Panc1 (cell line): ENCODE measurements around the gene KRT8. TPM values are rescaled to one million over a fixed set of nuclear protein-coding genes. Genes with fewer than 3 reads are reported as not detected.

Experiments
- ATAC-seq: fragments of 200-7000 bp; cut with Tn5 transposase; 2 replicates; pipeline ENCODE4 v1.9.1; 2020; ENCODE audit warnings: mild to moderate bottlenecking, moderate library complexity
- BruUV-seq: library from RNA; stranded (reverse); fragments of 400-500 nt; replicated peaks from 2 replicates; lab custom pipeline; 2021; lab: Mats Ljungman, UMichigan
- CTCF ChIA-PET: fragments of 300-600 bp; sonication (Branson Sonifier 250); formaldehyde crosslinking; loops from one replicate; lab custom pipeline; 2022; ENCODE audit warnings: antibody characterized with exemption; lab: Charles Lee
- POLR2A ChIA-PET: fragments of 300-600 bp; sonication (Branson Sonifier 250); formaldehyde crosslinking; loops from one replicate; lab custom pipeline; 2022; ENCODE audit warnings: antibody characterized with exemption; lab: Charles Lee
- DNase-seq: peaks from one replicate; pipeline ENCODE4 v3.0.0-alpha.2; 2010; ENCODE audit warnings: low read depth, low spot score
- H3K27ac ChIP-seq: 2 replicates; pipeline ENCODE4 v1.5.1; 2011; ENCODE audit warnings: mild to moderate bottlenecking, low read length, inconsistent platforms
- H3K27me3 ChIP-seq: fragments of 200-500 bp; sonication (Bioruptor generic); 2 replicates; pipeline ENCODE4 v1.6.0; 2014; ENCODE audit warnings: low read length, inconsistent platforms; ENCODE audit not compliant: control insufficient read depth, insufficient read depth
- H3K36me3 ChIP-seq: fragments of 200-500 bp; sonication (Bioruptor generic); 2 replicates; pipeline ENCODE4 v1.5.1; 2014; ENCODE audit warnings: inconsistent platforms, mild to moderate bottlenecking, low read length, moderate library complexity; ENCODE audit not compliant: control insufficient read depth, insufficient read depth
- H3K4me1 ChIP-seq: 2 replicates; pipeline ENCODE4 v1.5.1; 2011; ENCODE audit warnings: inconsistent platforms, mild to moderate bottlenecking, low read length, moderate library complexity; ENCODE audit not compliant: control insufficient read depth, insufficient read depth
- H3K4me3 ChIP-seq, 2 experiments: 2 replicates each; pipeline ENCODE4 v1.5.1; 2011 to 2012; ENCODE audit warnings: low read depth in 2 of 2, low read length in 2 of 2, mild to moderate bottlenecking in 2 of 2, inconsistent platforms in 1 of 2, moderate library complexity in 1 of 2
- H3K9me3 ChIP-seq: fragments of 200-500 bp; sonication (Bioruptor generic); 2 replicates; pipeline ENCODE4 v1.5.1; 2014; ENCODE audit warnings: low read depth, mild to moderate bottlenecking, inconsistent platforms, low read length, moderate library complexity; ENCODE audit not compliant: control insufficient read depth, insufficient read depth
- POLR2AphosphoS5 ChIP-seq: IDR thresholded peaks from 2 replicates; pipeline ENCODE4 v1.6.1; 2012; ENCODE audit warnings: mild to moderate bottlenecking, low read depth, low read length, moderate library complexity
- SIN3A ChIP-seq: IDR thresholded peaks from 2 replicates; pipeline ENCODE4 v1.6.1; 2012; ENCODE audit warnings: low read depth, mild to moderate bottlenecking, low read length, moderate library complexity, borderline replicate concordance; ENCODE audit not compliant: insufficient read depth
- TCF7L2 ChIP-seq: IDR thresholded peaks from 2 replicates; pipeline ENCODE4 v1.6.1; 2011; ENCODE audit warnings: mild to moderate bottlenecking, low read depth, low read length, inconsistent platforms
- in situ Hi-C: cut with HindIII; loops from 2 replicates; pipeline ENCODE4 v1.10.0; 2016; ENCODE audit warnings: low sequenced_read_pairs, low pct_unique_long_range_greater_than_20kb
- intact Hi-C: fragments of 100-400 bp; cut with micrococcal nuclease; formaldehyde crosslinking; loops from one replicate; pipeline ENCODE4 v1.10.0; 2022; ENCODE audit not compliant: unreplicated experiment
- total RNA-seq: library from RNA; stranded (reverse); gene quantifications from one replicate; pipeline ENCODE4 v1.2.1, GENCODE V29; 2021; ENCODE audit not compliant: unreplicated experiment
- TF ChIP-seq, protein P1 (sequence below), 2 experiments: IDR thresholded peaks; 2 replicates each; pipeline ENCODE4 v1.6.1; 2011 to 2012; ENCODE audit warnings: low read depth in 2 of 2, control low read depth in 1 of 2, low read length in 1 of 2, mild to moderate bottlenecking in 1 of 2, moderate library complexity in 1 of 2; ENCODE audit not compliant: insufficient read depth in 1 of 2
- TF ChIP-seq, protein P2 (sequence below): fragments of 450-650 bp; IDR thresholded peaks from 2 replicates; pipeline ENCODE4 v1.5.1; 2017; ENCODE audit warnings: mild to moderate bottlenecking

The KRT8 gene
- total RNA-seq, 1 experiment from 2014 or later: 6,125 TPM

DNA sequence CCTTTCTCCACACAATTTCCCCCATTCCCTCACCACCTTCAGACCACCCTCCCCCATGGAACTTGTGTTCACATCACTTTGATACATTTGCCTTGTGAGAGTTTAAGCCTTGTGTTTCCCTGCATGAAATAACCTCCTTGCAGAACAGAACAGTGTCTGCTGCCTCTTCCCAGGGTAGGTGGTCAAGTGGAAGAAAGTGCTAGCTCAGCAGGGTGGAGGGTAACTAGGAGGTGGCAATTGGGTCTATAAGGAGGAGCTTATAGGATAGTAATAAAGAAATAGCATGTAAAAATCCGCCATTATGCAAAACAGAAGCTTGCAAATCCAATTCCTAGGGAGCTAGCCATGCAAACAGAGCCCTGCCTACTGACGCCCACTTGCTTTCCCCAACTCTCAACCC lies 13.9 kb upstream of the KRT8 start:
- intact Hi-C loops (no loop called here), in situ Hi-C loops (no loop called here)
- no peak overlapping the region for H3K4me3 ChIP-seq
- H3K4me1 ChIP-seq: peaks cover 23% of the 10 kb centered on the region
- ATAC-seq: no peak
- ChIA-PET CTCF (interaction anchor here (0.6 to 1.4 kb wide), 3 partner anchors 8 to 95 kb away, joined by 3 to 4 read pairs (median 4); no protein-coding TSS in a partner anchor), POLR2A (no interaction called here)
- H3K27ac ChIP-seq: peak overlapping the region; percentile 64
- no peaks in the 10 kb centered on the region for H3K9me3 ChIP-seq
- no peak for DNase-seq
- no peaks in the 10 kb centered on the region for H3K36me3 ChIP-seq
- no peaks in the 10 kb centered on the region for H3K27me3 ChIP-seq
- BruUV-seq: no TSS peak
- TF ChIP-seq, protein P1, sequence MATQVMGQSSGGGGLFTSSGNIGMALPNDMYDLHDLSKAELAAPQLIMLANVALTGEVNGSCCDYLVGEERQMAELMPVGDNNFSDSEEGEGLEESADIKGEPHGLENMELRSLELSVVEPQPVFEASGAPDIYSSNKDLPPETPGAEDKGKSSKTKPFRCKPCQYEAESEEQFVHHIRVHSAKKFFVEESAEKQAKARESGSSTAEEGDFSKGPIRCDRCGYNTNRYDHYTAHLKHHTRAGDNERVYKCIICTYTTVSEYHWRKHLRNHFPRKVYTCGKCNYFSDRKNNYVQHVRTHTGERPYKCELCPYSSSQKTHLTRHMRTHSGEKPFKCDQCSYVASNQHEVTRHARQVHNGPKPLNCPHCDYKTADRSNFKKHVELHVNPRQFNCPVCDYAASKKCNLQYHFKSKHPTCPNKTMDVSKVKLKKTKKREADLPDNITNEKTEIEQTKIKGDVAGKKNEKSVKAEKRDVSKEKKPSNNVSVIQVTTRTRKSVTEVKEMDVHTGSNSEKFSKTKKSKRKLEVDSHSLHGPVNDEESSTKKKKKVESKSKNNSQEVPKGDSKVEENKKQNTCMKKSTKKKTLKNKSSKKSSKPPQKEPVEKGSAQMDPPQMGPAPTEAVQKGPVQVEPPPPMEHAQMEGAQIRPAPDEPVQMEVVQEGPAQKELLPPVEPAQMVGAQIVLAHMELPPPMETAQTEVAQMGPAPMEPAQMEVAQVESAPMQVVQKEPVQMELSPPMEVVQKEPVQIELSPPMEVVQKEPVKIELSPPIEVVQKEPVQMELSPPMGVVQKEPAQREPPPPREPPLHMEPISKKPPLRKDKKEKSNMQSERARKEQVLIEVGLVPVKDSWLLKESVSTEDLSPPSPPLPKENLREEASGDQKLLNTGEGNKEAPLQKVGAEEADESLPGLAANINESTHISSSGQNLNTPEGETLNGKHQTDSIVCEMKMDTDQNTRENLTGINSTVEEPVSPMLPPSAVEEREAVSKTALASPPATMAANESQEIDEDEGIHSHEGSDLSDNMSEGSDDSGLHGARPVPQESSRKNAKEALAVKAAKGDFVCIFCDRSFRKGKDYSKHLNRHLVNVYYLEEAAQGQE (IDR thresholded peaks at IDR 0.05; ENCODE audit: insufficient read depth in 1 of 2, low read depth in 2 of 2, low read length in 1 of 2): no peak
- TF ChIP-seq, protein P2, sequence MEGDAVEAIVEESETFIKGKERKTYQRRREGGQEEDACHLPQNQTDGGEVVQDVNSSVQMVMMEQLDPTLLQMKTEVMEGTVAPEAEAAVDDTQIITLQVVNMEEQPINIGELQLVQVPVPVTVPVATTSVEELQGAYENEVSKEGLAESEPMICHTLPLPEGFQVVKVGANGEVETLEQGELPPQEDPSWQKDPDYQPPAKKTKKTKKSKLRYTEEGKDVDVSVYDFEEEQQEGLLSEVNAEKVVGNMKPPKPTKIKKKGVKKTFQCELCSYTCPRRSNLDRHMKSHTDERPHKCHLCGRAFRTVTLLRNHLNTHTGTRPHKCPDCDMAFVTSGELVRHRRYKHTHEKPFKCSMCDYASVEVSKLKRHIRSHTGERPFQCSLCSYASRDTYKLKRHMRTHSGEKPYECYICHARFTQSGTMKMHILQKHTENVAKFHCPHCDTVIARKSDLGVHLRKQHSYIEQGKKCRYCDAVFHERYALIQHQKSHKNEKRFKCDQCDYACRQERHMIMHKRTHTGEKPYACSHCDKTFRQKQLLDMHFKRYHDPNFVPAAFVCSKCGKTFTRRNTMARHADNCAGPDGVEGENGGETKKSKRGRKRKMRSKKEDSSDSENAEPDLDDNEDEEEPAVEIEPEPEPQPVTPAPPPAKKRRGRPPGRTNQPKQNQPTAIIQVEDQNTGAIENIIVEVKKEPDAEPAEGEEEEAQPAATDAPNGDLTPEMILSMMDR: no peak

DNA sequence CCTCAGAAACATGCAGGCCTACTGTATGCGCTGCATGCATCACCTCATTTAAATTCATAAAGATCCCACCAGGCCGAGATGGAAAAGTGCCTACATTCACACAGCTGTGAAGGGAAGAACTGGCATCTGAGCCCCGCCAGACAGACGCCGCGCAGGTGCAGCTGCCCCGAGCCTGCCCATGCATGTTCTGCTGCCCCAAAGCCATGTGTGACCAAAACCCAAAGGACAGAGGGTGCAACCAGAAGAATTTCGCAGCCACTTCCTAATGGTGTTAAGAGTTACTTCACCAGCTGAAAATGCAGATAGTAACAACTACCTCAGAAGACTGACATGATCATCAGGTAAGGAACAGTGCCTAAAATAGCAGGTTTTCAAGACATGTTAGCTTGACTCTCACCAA lies 13.5 kb upstream of the KRT8 start:
- 0 out of 2 replicates have a peak, but pooled peaks have one; percentile 20 for ATAC-seq
- CTCF ChIA-PET: interaction anchor here (1.4 kb wide), 1 partner anchor 9 kb away, joined by 3 read pairs; no protein-coding TSS in a partner anchor

More for the DNA sequence above, 13.5 kb upstream of the KRT8 start:
- POLR2A ChIA-PET: interaction anchor here (1.0 kb wide), 1 partner anchor 31 kb away, joined by 3 read pairs; no protein-coding TSS in a partner anchor
- Histone ChIP-seq H3K4me1 (peaks cover 18% of the 10 kb centered on the region), H3K4me3 (no peak overlapping the region), H3K27ac (peak overlapping the region; percentile 64), H3K27me3 (no peaks in the 10 kb centered on the region), H3K36me3 (no peaks in the 10 kb centered on the region), H3K9me3 (no peaks in the 10 kb centered on the region)
- no peak for TF ChIP-seq SIN3A
- no peak for TF ChIP-seq POLR2AphosphoS5
- TF ChIP-seq TCF7L2: no peak
- TF ChIP-seq, protein P1 (IDR thresholded peaks at IDR 0.05; ENCODE audit: insufficient read depth in 1 of 2, low read depth in 2 of 2, low read length in 1 of 2): no peak
- TF ChIP-seq, protein P2: no peak
- in situ Hi-C loops: no loop called here
- intact Hi-C loops: no loop called here
- no TSS peak for BruUV-seq
- no peak for DNase-seq
